ENCODE measurements around the gene NANOS1.

Gene NANOS1

DNA sequence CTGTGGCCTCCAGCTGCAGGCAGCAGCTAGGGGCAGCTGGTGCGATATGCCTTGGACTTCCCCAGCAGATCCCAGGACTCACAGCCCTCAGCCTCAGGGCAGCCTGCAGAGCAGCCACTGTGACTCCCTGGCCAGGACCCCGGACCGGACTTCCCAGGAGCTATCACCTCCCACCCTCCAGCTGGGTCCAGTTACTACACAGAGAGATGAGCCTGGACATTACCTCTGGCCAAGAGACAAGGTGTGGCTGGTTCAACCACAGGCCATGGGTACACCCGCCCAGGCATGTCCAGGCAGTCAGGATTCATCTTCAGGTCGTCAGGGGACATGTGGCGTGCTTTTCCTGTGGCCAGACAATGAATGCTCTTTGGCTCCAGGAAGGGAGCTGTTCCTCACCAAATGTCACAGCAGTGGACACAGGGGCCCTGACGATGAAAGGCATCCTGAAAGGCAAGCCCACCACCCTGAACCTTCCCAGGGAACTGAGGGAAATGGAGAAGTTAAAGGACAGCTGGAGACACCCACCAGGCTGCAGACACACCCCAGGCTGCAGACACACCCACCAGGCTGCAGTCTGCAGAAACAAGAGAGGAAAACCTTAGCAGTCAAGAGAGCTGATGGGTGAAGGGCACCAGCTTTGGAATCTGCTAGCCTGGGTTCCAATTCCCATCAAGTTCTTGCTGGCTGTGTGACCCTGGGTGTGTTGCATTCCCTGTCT, 25.8 kb upstream of the NANOS1 start:
- Histone ChIP-seq H3K27me3 (ENCODE audit: insufficient read depth, low read length, poor library complexity) (no peaks in the 10 kb centered on the region), H3K79me2 (ENCODE audit: insufficient read depth, low read length) (no peaks in the 10 kb centered on the region), H3K27ac (ENCODE audit: low read length) (no peak overlapping the region), H3K9ac (ENCODE audit: low read depth, low read length) (no peak overlapping the region), H4K20me1 (ENCODE audit: insufficient read depth, low read length) (no peaks in the 10 kb centered on the region), H2AFZ (ENCODE audit: low read depth, low read length) (no peak overlapping the region), H3K4me3 (ENCODE audit: low read depth in 1 of 2, low read length in 2 of 2) (no peak overlapping the region), H3K4me2 (ENCODE audit: insufficient read depth, low read length) (no peak overlapping the region), H3K36me3 (ENCODE audit: insufficient read depth, low read length) (no peaks in the 10 kb centered on the region), H3K4me1 (ENCODE audit: insufficient read depth, low read length) (no peaks in the 10 kb centered on the region), H3K9me3 (ENCODE audit: insufficient read depth, low read length, severe bottlenecking) (no peaks in the 10 kb centered on the region)
- TF ChIP-seq, protein P1, sequence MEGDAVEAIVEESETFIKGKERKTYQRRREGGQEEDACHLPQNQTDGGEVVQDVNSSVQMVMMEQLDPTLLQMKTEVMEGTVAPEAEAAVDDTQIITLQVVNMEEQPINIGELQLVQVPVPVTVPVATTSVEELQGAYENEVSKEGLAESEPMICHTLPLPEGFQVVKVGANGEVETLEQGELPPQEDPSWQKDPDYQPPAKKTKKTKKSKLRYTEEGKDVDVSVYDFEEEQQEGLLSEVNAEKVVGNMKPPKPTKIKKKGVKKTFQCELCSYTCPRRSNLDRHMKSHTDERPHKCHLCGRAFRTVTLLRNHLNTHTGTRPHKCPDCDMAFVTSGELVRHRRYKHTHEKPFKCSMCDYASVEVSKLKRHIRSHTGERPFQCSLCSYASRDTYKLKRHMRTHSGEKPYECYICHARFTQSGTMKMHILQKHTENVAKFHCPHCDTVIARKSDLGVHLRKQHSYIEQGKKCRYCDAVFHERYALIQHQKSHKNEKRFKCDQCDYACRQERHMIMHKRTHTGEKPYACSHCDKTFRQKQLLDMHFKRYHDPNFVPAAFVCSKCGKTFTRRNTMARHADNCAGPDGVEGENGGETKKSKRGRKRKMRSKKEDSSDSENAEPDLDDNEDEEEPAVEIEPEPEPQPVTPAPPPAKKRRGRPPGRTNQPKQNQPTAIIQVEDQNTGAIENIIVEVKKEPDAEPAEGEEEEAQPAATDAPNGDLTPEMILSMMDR (IDR thresholded peaks at IDR 0.05; ENCODE audit: borderline replicate concordance, extremely low read depth, low read length, poor library complexity, severe bottlenecking): no peak
- no peak for TF ChIP-seq EZH2 (IDR thresholded peaks at IDR 0.05; ENCODE audit: borderline replicate concordance, low read depth, low read length, severe bottlenecking)
- DNase-seq (no peak), ATAC-seq (ENCODE audit: insufficient read depth, low read depth) (no peak)

DNA sequence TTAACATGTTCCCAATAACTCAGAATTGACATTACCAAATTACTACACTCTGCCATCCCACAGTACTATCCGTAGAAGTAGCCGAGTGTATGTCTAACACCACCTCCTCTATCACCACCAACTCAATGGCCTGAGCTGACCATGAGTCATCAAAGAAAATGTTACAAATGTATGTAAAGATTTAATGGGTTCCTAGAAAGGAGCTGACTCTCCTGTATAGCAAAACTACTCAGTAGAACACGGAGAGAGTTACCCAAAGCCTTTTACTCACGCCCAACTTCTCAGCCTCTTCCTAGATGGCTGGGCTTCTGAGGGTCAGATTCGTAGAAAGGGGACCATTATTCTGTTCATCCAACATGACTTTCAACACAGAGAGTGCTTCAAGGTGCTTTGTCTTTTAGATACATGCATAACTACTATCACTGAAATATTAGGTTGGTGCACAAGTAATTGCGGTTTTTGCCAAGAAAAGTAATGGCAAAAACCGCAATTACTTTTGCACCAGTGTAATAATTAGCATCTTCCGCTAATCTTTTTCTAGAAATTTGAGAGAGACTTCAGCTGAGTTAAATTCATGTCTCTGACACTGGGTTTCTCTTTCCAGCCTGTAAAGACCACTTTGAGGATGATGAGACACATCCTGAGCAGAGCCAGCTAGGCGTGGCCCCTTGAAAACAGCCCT, 24.0 kb upstream of the NANOS1 start:
- ATAC-seq (ENCODE audit: insufficient read depth, low read depth) (no peak), DNase-seq (no peak)
- no peaks in the 10 kb centered on the region for H3K27me3 ChIP-seq (ENCODE audit: insufficient read depth, low read length, poor library complexity)
- no peaks in the 10 kb centered on the region for H3K79me2 ChIP-seq (ENCODE audit: insufficient read depth, low read length)
- no peaks in the 10 kb centered on the region for H4K20me1 ChIP-seq (ENCODE audit: insufficient read depth, low read length)
- no peak overlapping the region for H3K9ac ChIP-seq (ENCODE audit: low read depth, low read length)
- H3K27ac ChIP-seq (ENCODE audit: low read length): no peak overlapping the region
- no peak overlapping the region for H3K4me2 ChIP-seq (ENCODE audit: insufficient read depth, low read length)
- no peak overlapping the region for H2AFZ ChIP-seq (ENCODE audit: low read depth, low read length)
- no peaks in the 10 kb centered on the region for H3K9me3 ChIP-seq (ENCODE audit: insufficient read depth, low read length, severe bottlenecking)
- H3K36me3 ChIP-seq (ENCODE audit: insufficient read depth, low read length): no peaks in the 10 kb centered on the region
- TF ChIP-seq, protein P1 (IDR thresholded peaks at IDR 0.05; ENCODE audit: borderline replicate concordance, extremely low read depth, low read length, poor library complexity, severe bottlenecking): no peak
- no peak for TF ChIP-seq EZH2 (IDR thresholded peaks at IDR 0.05; ENCODE audit: borderline replicate concordance, low read depth, low read length, severe bottlenecking)
- no peaks in the 10 kb centered on the region for H3K4me1 ChIP-seq (ENCODE audit: insufficient read depth, low read length)
- H3K4me3 ChIP-seq (ENCODE audit: low read depth in 1 of 2, low read length in 2 of 2): no peak overlapping the region

DNA sequence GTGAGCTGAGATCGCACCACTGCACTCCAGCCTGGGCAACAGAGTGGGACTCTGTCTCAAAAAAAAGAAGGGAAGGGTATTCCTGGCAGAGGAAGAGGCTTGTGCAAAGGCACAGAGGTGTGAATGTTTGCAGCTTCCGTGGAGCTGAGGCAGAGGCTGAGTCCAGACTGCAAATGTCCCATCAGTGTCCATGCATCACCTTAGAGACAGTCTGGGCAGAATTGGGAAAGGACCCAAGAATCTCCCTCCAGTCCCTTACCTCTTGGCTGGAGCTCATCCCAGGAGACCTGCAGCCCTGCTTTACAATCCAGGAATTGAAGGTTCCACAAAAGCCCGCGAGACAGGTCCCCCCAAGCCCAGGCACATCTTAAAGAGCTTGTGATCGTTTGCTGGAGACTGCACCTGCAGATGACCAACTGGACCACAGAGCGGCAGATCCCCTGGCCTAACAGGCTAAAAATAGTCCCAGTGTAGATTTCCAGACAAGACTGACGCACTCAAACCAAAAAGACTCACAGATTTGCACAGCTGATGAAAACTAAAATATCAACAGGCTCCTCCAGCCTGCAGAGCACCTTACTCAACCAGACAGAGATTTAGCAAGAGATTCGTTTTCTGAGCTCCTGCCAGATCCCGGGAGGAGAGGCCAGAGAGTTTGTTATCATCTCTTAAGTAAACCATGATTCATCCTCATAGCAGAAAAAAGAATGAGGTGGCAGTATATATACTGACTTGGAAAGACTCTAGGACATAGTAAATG, 22.9 kb upstream of the NANOS1 start:
- Histone ChIP-seq H3K9me3 (ENCODE audit: insufficient read depth, low read length, severe bottlenecking) (no peaks in the 10 kb centered on the region), H3K27ac (ENCODE audit: low read length) (no peak overlapping the region), H3K4me3 (ENCODE audit: low read depth in 1 of 2, low read length in 2 of 2) (no peak overlapping the region), H3K4me1 (ENCODE audit: insufficient read depth, low read length) (no peaks in the 10 kb centered on the region), H4K20me1 (ENCODE audit: insufficient read depth, low read length) (no peaks in the 10 kb centered on the region), H3K36me3 (ENCODE audit: insufficient read depth, low read length) (no peaks in the 10 kb centered on the region), H3K9ac (ENCODE audit: low read depth, low read length) (no peak overlapping the region), H3K79me2 (ENCODE audit: insufficient read depth, low read length) (no peaks in the 10 kb centered on the region), H2AFZ (ENCODE audit: low read depth, low read length) (no peak overlapping the region), H3K27me3 (ENCODE audit: insufficient read depth, low read length, poor library complexity) (no peaks in the 10 kb centered on the region), H3K4me2 (ENCODE audit: insufficient read depth, low read length) (no peak overlapping the region)
- ATAC-seq (ENCODE audit: insufficient read depth, low read depth) (no peak), DNase-seq (no peak)
- TF ChIP-seq EZH2 (IDR thresholded peaks at IDR 0.05; ENCODE audit: borderline replicate concordance, low read depth, low read length, severe bottlenecking): no peak
- TF ChIP-seq, protein P1 (IDR thresholded peaks at IDR 0.05; ENCODE audit: borderline replicate concordance, extremely low read depth, low read length, poor library complexity, severe bottlenecking): no peak

Measured in DND-41 (cell line).